Heart left ventricle (tissue), 16 donors: ENCODE results near the gene CFB. TPM values are rescaled to one million over a fixed set of nuclear protein-coding genes. Genes with fewer than 3 reads are reported as not detected.
A peak's percentile ranks its signal among the peaks of the same experiment; 100 is the strongest.

Experiments used
- ATAC-seq, 4 donors: fragments of 200-7000 bp; cut with Tn5 transposase; one replicate each; pipeline ENCODE4 v1.9.1; 2020 to 2022; ENCODE audit warnings: moderate library complexity in 4 of 4, mild to moderate bottlenecking in 3 of 4, moderate number of reproducible peaks in 1 of 4
- DNase-seq, 5 donors: peaks; one replicate each; pipeline ENCODE4 v3.0.0-alpha.2; 2020
- H3K27ac ChIP-seq, 12 donors: fragments of 200-600 bp; sonication (generic) in 4 of 12; one replicate each; pipeline versions ENCODE4 v1.5.0 to v1.8.0; 2016 to 2022; ENCODE audit warnings: mild to moderate bottlenecking in 2 of 12
- H3K27me3 ChIP-seq, 9 donors: fragments of 200-600 bp; sonication (generic) in 2 of 9; one replicate each; pipeline versions ENCODE4 v1.5.1 to v1.8.0; 2016 to 2022; ENCODE audit warnings: mild to moderate bottlenecking in 3 of 9
- H3K36me3 ChIP-seq, 9 donors: fragments of 200-600 bp; sonication (generic) in 2 of 9; one replicate each; pipeline versions ENCODE4 v1.5.0 to v1.8.0; 2018 to 2022; ENCODE audit warnings: mild to moderate bottlenecking in 2 of 9
- H3K4me1 ChIP-seq, 12 donors: fragments of 200-600 bp; sonication (generic) in 4 of 12; one replicate each; pipeline versions ENCODE4 v1.5.0 to v1.8.0; 2016 to 2022; ENCODE audit warnings: mild to moderate bottlenecking in 3 of 12
- H3K4me3 ChIP-seq, 12 donors: fragments of 200-600 bp; sonication (generic) in 4 of 12; one replicate each; pipeline versions ENCODE4 v1.5.0 to v1.8.0; 2017 to 2022; ENCODE audit warnings: mild to moderate bottlenecking in 9 of 12, moderate library complexity in 4 of 12
- H3K9me3 ChIP-seq, 12 donors: fragments of 200-600 bp; sonication (generic) in 4 of 12; one replicate each; pipeline versions ENCODE4 v1.5.0 to v1.8.0; 2016 to 2022; ENCODE audit warnings: mild to moderate bottlenecking in 1 of 12
- POLR2A ChIP-seq, 2 donors: fragments of 450-650 bp; IDR thresholded peaks; one replicate each; pipeline ENCODE4 v1.6.1; 2017; ENCODE audit warnings: antibody characterized with exemption in 2 of 2, mild to moderate bottlenecking in 2 of 2, moderate library complexity in 2 of 2
- WGBS, 4 donors: extraction: QIAGEN DNeasy Blood & Tissue Kit in 2 of 4; methylation state at CpG; one replicate each; pipeline versions ENCODE4 v1.1.5 to v1.1.7; 2013 to 2018; 5-methylcytosine and 5-hydroxymethylcytosine counted together
- intact Hi-C, 10 donors: fragments of 100-400 bp; cut with DNase I; formaldehyde crosslinking; loops; one replicate each; pipeline versions ENCODE4 v1.11.1 to v1.14.2; 2022
- polyA plus RNA-seq, 2 donors: library from polyadenylated mRNA; stranded (reverse); fragments of 200-250 nt; gene quantifications; one replicate each; pipeline ENCODE4 v1.2.3, GENCODE V29; 2013
- total RNA-seq, 9 donors: library from RNA; depleted of rRNA in 2 of 9; stranded (reverse); fragments of >200 nt in 2 of 9; fragmentation: NEBNext Ultra II Directional in 3 of 9; extraction: Animal tissue kit (Norgen Biotek cat#: 25700) in 3 of 9; gene quantifications; one replicate each; pipeline versions ENCODE4 v1.1.0 to v1.2.4, GENCODE V29; 2016 to 2023
- TF ChIP-seq, protein P1 (sequence below), 12 donors: fragments of 200-600 bp; sonication (generic) in 4 of 12; IDR thresholded peaks; one replicate each; pipeline versions ENCODE4 v1.5.0 to v1.8.0; 2018 to 2022; ENCODE audit warnings: antibody characterized with exemption in 12 of 12, mild to moderate bottlenecking in 5 of 12
- donor health status: ischemic (EF 13 %, LVEDD 7.1; RV severe dilation, severe dysfunction).
- donor health status: healthy with polysubstance abuse.
- donor health status: DM: no; HTN: yes; CAD: no.
- donor health status: DM: no; HTN: no; CAD: no.
- donor health status: ischemic (EF 25% LVEDD 6.9; RV normal size, moderate dysfunction).
- donor health status: ischemic (EF 25% LVEDD 5.7; RV mildly dilated, moderate dysfunction).
- donor health status: healthy.
- donor health status: DM: yes; HTN: yes; CAD: no.
- donor health status: ischemic (EF 35%, LVEDD 5.7; RV mildly dilated, moderate dysfunction).
- donor health status: nonischemic (EF 11% LVEDD 7.7; RV severe dilation, severe dysfunction).
- donor health status: DM: yes; HTN: yes; CAD: no.
- donor health status: PGD.
- donor health status: ischemic (EF 29% LVEDD 5.4; RV normal size, mild dysfunction).
- donor health status: nonischemic (EF 23%, LVEDD 6.1; RV moderate dilation, normal function).

CFB gene
- total and polyA plus RNA-seq, 11 donors = 3.0 to 151 (median 5.3) TPM

DNA sequence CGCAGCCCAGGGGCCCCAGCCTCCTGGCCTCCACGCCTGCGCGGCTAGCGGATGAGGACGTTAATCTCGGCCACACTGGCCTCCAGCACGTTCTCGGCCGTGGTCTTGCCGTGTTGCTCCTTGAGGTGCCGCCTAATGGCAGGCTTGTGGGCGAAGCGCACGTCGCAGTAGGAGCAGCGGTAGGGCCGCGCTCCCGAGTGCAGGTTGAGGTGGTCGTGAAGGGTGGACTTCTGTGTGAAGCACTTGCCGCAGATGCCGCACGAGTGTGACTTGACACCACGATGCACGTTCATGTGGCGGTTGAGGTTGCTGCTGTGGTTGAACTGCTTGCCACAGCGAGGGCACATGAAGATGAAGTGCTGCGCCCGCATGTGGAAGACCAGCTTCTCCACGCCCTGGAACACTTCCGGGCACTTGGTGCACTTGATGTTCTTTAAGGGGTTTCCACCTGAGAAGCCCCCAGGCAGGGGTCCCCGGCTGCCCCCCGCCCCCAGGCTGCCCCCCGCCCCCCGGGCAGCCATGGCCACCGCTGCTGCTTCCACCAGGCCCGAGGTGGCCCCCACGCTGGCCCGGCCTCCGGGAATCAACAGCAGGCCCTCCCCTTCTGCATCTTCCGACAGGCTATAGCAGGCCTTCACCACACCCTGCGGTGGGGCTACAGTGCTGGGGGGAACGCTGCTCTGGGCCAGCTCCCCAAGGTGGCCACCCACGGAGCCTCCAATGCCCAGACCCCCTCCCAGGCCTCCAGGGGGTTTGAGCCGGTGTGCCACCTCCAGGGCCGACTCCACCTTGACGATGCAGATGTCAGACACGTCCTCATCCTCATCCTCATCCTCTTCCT, 45.8 kb upstream of the CFB start:
- Histone ChIP-seq H3K27ac (peak overlapping the region in 1 of 12 donors; percentile 81), H3K4me1 (peaks cover 0 to 44% (median 23%) of the 10 kb centered on the region in 12 donors), H3K9me3 (no peaks in the 10 kb centered on the region), H3K4me3 (no peak overlapping the region), H3K36me3 (peaks cover 0 to 10% (median 5%) of the 10 kb centered on the region in 9 donors), H3K27me3 (no peaks in the 10 kb centered on the region)
- WGBS, 4 donors = 86 to 90% (median 87%) methylated on average over 38 to 49 of the region's 49 CpGs
- DNase-seq = no peak
- intact Hi-C loops = loop anchor here in 8 of 10 donors (5.0 to 10.0 kb wide), 4 partner anchors 52 to 63 kb away; partner anchors contain the start of genes NELFE (in 4 of the 8) and SKIC2 (in 4 of the 8)
- TF ChIP-seq POLR2A (IDR thresholded peaks at IDR 0.05) = no peak
- TF ChIP-seq, protein P1, sequence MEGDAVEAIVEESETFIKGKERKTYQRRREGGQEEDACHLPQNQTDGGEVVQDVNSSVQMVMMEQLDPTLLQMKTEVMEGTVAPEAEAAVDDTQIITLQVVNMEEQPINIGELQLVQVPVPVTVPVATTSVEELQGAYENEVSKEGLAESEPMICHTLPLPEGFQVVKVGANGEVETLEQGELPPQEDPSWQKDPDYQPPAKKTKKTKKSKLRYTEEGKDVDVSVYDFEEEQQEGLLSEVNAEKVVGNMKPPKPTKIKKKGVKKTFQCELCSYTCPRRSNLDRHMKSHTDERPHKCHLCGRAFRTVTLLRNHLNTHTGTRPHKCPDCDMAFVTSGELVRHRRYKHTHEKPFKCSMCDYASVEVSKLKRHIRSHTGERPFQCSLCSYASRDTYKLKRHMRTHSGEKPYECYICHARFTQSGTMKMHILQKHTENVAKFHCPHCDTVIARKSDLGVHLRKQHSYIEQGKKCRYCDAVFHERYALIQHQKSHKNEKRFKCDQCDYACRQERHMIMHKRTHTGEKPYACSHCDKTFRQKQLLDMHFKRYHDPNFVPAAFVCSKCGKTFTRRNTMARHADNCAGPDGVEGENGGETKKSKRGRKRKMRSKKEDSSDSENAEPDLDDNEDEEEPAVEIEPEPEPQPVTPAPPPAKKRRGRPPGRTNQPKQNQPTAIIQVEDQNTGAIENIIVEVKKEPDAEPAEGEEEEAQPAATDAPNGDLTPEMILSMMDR (IDR thresholded peaks at IDR 0.05) = no peak
- ATAC-seq = no peak

DNA sequence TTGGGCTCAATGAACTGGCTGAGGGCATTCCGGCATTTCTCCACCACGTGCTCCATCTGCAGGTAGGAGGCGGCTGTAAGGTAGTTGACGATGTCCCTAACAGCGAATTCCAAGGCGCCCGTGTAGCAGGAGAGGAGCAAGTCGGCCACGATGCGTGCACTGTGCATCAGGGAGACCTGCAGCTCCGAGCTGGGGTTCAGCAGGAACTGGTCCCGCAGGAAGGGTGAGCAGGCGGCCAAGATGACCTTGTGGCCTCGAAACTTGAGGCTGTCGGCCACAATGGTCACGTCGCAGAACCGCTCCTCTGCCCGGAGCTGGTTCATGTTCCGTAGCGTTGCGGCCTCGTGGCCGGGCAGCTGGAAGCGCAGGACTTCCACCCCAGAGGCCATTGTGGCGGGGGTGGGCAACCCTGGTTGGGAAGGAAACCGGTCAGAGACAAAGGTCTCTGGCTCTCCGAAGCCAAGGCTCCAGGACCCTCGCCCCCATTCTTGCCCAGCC, 44.9 kb upstream of the CFB start:
- Histone ChIP-seq H3K4me1 (peaks cover 0 to 44% (median 23%) of the 10 kb centered on the region in 12 donors), H3K4me3 (peak overlapping the region; percentile 49 to 95 (median 66)), H3K9me3 (no peaks in the 10 kb centered on the region), H3K27ac (peak overlapping the region in 11 of 12 donors; percentile 54 to 91 (median 83)), H3K36me3 (peaks cover 0 to 3% (median 0%) of the 10 kb centered on the region in 9 donors), H3K27me3 (no peaks in the 10 kb centered on the region)
- DNase-seq (no peak), ATAC-seq (no peak)
- intact Hi-C loops = loop anchor here in 5 of 10 donors (5.0 to 10.0 kb wide), 2 partner anchors 51 to 54 kb away; partner anchors contain the start of genes NELFE (in 2 of the 5) and SKIC2 (in 2 of the 5)
- TF ChIP-seq, protein P1 (IDR thresholded peaks at IDR 0.05) = no peak
- TF ChIP-seq POLR2A (IDR thresholded peaks at IDR 0.05) = no peak
- 31 to 48% (median 43%) methylated on average over 15 to 29 of the region's 29 CpGs for WGBS, 4 donors

DNA sequence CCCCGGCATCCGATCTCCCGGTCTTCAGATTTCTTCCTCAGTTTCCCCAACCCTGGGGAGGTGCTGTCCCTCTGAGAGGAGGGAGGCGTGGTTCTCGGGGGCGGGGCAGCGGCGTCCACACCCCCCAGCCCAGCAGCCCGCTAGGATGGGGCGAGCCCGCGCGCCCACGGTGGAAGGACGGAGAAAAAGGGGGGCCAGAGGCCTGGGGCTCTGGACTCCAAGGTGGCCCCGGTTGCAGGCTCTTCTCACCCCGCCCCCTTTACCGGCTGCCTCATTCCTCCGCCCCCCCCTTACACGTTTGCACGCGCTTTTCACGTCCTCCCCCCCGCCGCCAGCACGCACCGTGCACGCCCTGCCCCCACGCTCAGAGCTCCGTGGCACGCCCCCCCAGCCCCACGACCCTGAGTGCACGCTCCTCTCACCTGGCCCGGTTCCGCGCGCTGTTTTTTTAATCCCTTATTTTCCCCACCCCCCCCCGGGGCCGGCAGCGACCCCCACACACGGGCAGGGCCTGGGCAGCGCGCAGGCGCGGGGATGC, 44.4 kb upstream of the CFB start:
- H3K4me3 ChIP-seq = peak overlapping the region; percentile 49 to 95 (median 66)
- peaks cover 0 to 42% (median 23%) of the 10 kb centered on the region in 12 donors for H3K4me1 ChIP-seq
- peak; percentile 64 to 79 (median 70) for DNase-seq
- WGBS, 4 donors = 0 to 2% (median 2%) methylated on average over 28 to 45 of the region's 45 CpGs
- no peaks in the 10 kb centered on the region for H3K36me3 ChIP-seq
- peak; percentile 12 to 37 (median 27) for ATAC-seq
- no peaks in the 10 kb centered on the region for H3K9me3 ChIP-seq
- TF ChIP-seq POLR2A (IDR thresholded peaks at IDR 0.05) = no peak
- TF ChIP-seq, protein P1 (IDR thresholded peaks at IDR 0.05) = no peak
- H3K27ac ChIP-seq = peak overlapping the region; percentile 61 to 91 (median 84)
- no peaks in the 10 kb centered on the region for H3K27me3 ChIP-seq
- intact Hi-C loops = loop anchor here in 5 of 10 donors (5.0 to 10.0 kb wide), 2 partner anchors 51 to 53 kb away; partner anchors contain the start of genes NELFE (in 2 of the 5) and SKIC2 (in 2 of the 5)
